OCI-LY3 (cell line): Measurements from ENCODE around the gene CGGBP1.

Source experiments
- CTCF ChIP-seq: fragments of 200-600, 300-600 bp; sonication (generic); IDR thresholded peaks from 2 replicates; pipeline ENCODE4 v1.5.1; 2014; ENCODE audit warnings: antibody characterized with exemption, low read length, low read depth
- EZH2phosphoT487 ChIP-seq: fragments of 200-600 bp; shearing (Covaris generic); IDR thresholded peaks from 2 replicates; pipeline ENCODE4 v1.6.1; 2018; ENCODE audit warnings: antibody characterized with exemption, mixed run types, low read depth

- TF ChIP-seq CTCF (no peak), EZH2phosphoT487 (no peak)
Measured at GRCh38 chr3:88075497-88075896, 16.7 kb upstream of the CGGBP1 start.
